GM19468 (cell line): ENCODE results near the gene SERF2.
"Not testable (repeated sequence)": the region's sequence is repeated elsewhere in the genome, so short reads cannot be mapped to it uniquely, and the experiment has no call there.

Source experiments
- ATAC-seq: cut with Tn5 transposase; IDR thresholded peaks from one replicate; pipeline ENCODE4 v1.9.1; 2021; ENCODE audit warnings: mild to moderate bottlenecking, moderate library complexity, moderate number of reproducible peaks; ENCODE audit not compliant: unreplicated experiment; ENCODE audit errors: extremely low read depth

SERF2 gene

GRCh38 chr15:43826508-43827341 lies 34.6 kb downstream of the SERF2 start, which contains the start of gene WDR76:
Gene WDR76 (plus strand): TSS chr15:43827002. CDS start chr15:43827033, 31 bp downstream.
- no peak for ATAC-seq

GRCh38 chr15:43828061-43828657 lies 36.0 kb downstream of the SERF2 start:
- ATAC-seq: no peak

DNA sequence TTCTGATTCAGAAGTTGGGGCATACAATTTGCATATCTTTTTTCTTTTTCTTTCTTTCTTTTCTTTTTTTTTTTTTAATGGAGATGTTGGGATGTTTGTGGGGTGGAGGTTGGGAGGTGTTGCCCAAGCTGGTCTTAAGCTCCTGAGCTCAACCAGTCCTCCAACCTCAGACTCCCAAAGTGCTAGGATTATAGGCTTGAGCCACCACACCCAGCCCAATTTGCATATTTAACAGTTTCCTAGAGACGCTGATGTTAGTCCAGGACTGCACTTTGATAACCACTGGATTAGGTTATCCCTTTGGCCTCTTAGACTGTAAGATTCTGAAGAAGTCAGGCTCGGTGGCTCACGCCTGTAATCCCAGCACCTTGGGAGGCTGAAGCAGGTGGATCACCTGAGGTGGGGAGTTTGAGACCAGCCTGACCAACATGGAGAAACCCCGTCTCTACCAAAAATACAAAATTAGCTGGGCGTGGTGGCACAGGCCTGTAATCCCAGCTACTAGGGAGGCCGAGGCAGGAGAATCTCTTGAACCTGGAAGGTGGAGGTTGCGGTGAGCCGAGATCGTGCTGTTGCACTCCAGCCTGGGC lies 37.9 kb downstream of the SERF2 start:
- ATAC-seq: not testable (repeated sequence)

DNA sequence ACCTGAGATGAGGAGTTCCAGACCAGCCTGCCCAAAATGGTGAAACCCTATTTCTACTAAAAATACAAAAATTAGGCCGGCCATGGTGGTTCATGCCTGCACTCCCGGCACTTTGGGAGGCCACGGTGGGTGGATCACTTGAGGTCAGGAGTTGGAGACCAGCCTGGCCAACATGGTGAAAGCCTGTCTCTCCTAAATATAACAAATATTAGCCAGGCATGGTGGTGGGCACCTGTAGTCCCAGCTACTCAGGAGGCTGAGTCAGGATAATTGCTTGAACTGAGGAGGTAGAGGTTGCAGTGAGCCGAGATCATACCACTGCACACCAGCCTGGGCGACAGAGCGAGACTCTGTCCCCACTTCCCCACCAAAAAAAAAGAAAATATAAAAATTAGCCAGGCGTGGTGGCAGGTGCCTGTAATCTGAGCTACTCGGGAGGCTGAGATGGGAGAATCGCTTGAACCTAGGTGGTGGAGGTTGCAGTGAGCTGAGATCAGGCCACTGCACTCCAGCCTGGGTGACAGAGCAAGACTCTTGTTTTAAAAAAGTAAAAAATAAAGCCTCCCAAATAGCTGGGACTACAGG lies 38.7 kb downstream of the SERF2 start:
- not testable (repeated sequence) for ATAC-seq

- ATAC-seq: not testable (repeated sequence)
Observed at GRCh38 chr15:43831519-43832052, 39.5 kb downstream of the SERF2 start.

DNA sequence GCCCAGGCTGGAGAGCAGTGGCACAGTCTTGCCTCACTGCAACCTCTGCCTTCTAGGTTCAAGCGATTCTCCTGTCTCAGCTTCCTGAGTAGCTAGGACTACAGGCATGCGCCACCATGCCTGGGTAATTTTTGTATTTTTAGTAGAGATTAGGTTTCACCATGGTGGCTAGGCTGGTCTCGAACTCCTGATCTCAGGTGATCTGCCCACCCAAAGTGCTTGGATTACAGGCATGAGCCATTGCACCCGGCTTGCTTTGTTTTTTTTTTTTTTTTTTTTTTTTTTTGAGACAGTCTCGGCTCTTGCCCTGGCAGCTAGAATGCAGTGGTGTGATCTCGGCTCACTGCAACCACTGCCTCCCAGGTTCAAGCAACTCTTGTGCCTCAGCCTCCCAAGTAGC lies 40.4 kb downstream of the SERF2 start:
- not testable (repeated sequence) for ATAC-seq

GRCh38 chr15:43845421-43845820 lies 53.3 kb downstream of the SERF2 start:
- ATAC-seq: no peak
